Kidney tubule cell (primary cell): Measurements from ENCODE around the gene PTPN7.
"Not testable (repeated sequence)": the region's sequence is repeated elsewhere in the genome, so short reads cannot be mapped to it uniquely, and the experiment has no call there.

Source experiments
- DNase-seq: peaks from one replicate; pipeline ENCODE4 v3.0.0-alpha.2; 2018; ENCODE audit warnings: low spot score

The PTPN7 gene

GRCh38 chr1:202167054-202167453 is 6.7 kb upstream of the PTPN7 start:
- DNase-seq: not testable (repeated sequence)

GRCh38 chr1:202165942-202166843 is 5.8 kb upstream of the PTPN7 start:
- DNase-seq: no peak

- no peak for DNase-seq
Measured at GRCh38 chr1:202165267-202165941, 5.0 kb upstream of the PTPN7 start.

GRCh38 chr1:202164271-202165037 is 4.1 kb upstream of the PTPN7 start:
- DNase-seq: no peak

GRCh38 chr1:202163281-202164270 is 3.2 kb upstream of the PTPN7 start:
- DNase-seq: no peak

GRCh38 chr1:202162418-202163280 is 2.2 kb upstream of the PTPN7 start:
- no peak for DNase-seq

- DNase-seq: no peak
Measured at GRCh38 chr1:202162047-202162417, 1.6 kb upstream of the PTPN7 start.

GRCh38 chr1:202161151-202162046 is 997 bp upstream of the PTPN7 start:
- DNase-seq: no peak

- DNase-seq: no peak
Measured at GRCh38 chr1:202159534-202160371, 649 bp downstream of the PTPN7 start.

GRCh38 chr1:202158810-202159533 is 1.4 kb downstream of the PTPN7 start:
- no peak for DNase-seq

GRCh38 chr1:202157945-202158344 is 2.5 kb downstream of the PTPN7 start:
- no peak for DNase-seq

- DNase-seq: no peak
Measured at GRCh38 chr1:202156590-202156989, 3.8 kb downstream of the PTPN7 start.

- peak; percentile 89 for DNase-seq
Measured at GRCh38 chr1:202155478-202156021, 4.9 kb downstream of the PTPN7 start.

- DNase-seq: peak; percentile 69
Measured at GRCh38 chr1:202154766-202155477, 5.5 kb downstream of the PTPN7 start.

- DNase-seq: no peak
Measured at GRCh38 chr1:202154148-202154765, 6.1 kb downstream of the PTPN7 start.

GRCh38 chr1:202153284-202153683 is 7.1 kb downstream of the PTPN7 start:
- no peak for DNase-seq
